HepG2 (cell line): ENCODE data around the gene PRDX2. TPM values are rescaled to one million over a fixed set of nuclear protein-coding genes. Genes with fewer than 3 reads are reported as not detected.

ENCODE experiments used
- AGO2 ChIP-seq: fragments of 200-400 bp; formaldehyde crosslinking; optimal IDR thresholded peaks from 2 replicates; pipeline ENCODE3; 2017; ENCODE audit warnings: mild to moderate bottlenecking, low read depth, low read length, moderate library complexity
- ATF7 ChIP-seq, 2 experiments: fragments of 450-650 bp in 1 of 2; sonication (generic) in 1 of 2; formaldehyde crosslinking in 1 of 2; IDR thresholded peaks; 2 replicates each; pipeline versions ENCODE4 v1.4.0 to v1.6.1; 2016 to 2020; ENCODE audit warnings: antibody characterized with exemption in 1 of 2, mild to moderate bottlenecking in 1 of 2, missing genetic modification reagents in 1 of 2
- ATF7-NPFF ChIP-seq: sonication (generic); formaldehyde crosslinking; IDR thresholded peaks from 2 replicates; pipeline ENCODE4 v1.8.1; 2023; ENCODE audit warnings: mild to moderate bottlenecking, low read depth, missing genetic modification reagents, moderate library complexity
- BORCS8-MEF2B ChIP-seq: sonication (generic); formaldehyde crosslinking; IDR thresholded peaks from 2 replicates; pipeline ENCODE4 v1.8.0; 2022; ENCODE audit warnings: mild to moderate bottlenecking, missing genetic modification reagents
- CBFB ChIP-seq: sonication (generic); formaldehyde crosslinking; IDR thresholded peaks from 2 replicates; pipeline ENCODE4 v1.4.0; 2020; ENCODE audit warnings: missing genetic modification reagents
- CHCHD3 ChIP-seq: sonication (generic); formaldehyde crosslinking; IDR thresholded peaks from 2 replicates; pipeline ENCODE4 v1.8.0; 2022; ENCODE audit warnings: mild to moderate bottlenecking, missing genetic modification reagents, moderate library complexity
- JARID2 ChIP-seq: sonication (generic); formaldehyde crosslinking; IDR thresholded peaks from 2 replicates; pipeline ENCODE4 v1.8.1; 2023; ENCODE audit warnings: missing genetic modification reagents, inconsistent platforms; ENCODE audit not compliant: insufficient replicate concordance
- KAT8 ChIP-seq: IDR thresholded peaks from 2 replicates; pipeline ENCODE4 v1.6.1; 2016; ENCODE audit warnings: missing genetic modification reagents, missing compliant biosample characterization
- LBX2 ChIP-seq: sonication (generic); formaldehyde crosslinking; IDR thresholded peaks from 2 replicates; pipeline ENCODE4 v1.5.0; 2020; ENCODE audit warnings: missing genetic modification reagents, mild to moderate bottlenecking, borderline replicate concordance
- MED8 ChIP-seq: sonication (generic); formaldehyde crosslinking; IDR thresholded peaks from 2 replicates; pipeline ENCODE4 v1.8.1; 2023; ENCODE audit warnings: mild to moderate bottlenecking, missing genetic modification reagents; ENCODE audit not compliant: insufficient replicate concordance
- MEF2D ChIP-seq: sonication (generic); formaldehyde crosslinking; IDR thresholded peaks from 2 replicates; pipeline ENCODE4 v1.5.1; 2020; ENCODE audit warnings: mild to moderate bottlenecking, missing genetic modification reagents
- SATB2 ChIP-seq: sonication (generic); formaldehyde crosslinking; IDR thresholded peaks from 2 replicates; pipeline ENCODE4 v1.5.0; 2020; ENCODE audit warnings: missing genetic modification reagents
- SIN3A ChIP-seq: IDR thresholded peaks from 2 replicates; pipeline ENCODE4 v1.6.1; 2011; ENCODE audit warnings: low read depth, mild to moderate bottlenecking, control low read depth, low read length, borderline replicate concordance
- SIX1 ChIP-seq: sonication (generic); formaldehyde crosslinking; IDR thresholded peaks from 2 replicates; pipeline ENCODE4 v1.4.0; 2020; ENCODE audit warnings: missing genetic modification reagents, borderline replicate concordance
- SPEN ChIP-seq: sonication (generic); formaldehyde crosslinking; IDR thresholded peaks from 2 replicates; pipeline ENCODE4 v1.5.1; 2020; ENCODE audit warnings: low read depth, mild to moderate bottlenecking, missing genetic modification reagents
- TFE3 ChIP-seq: IDR thresholded peaks from 2 replicates; pipeline ENCODE4 v1.6.1; 2016
- TMF1 ChIP-seq: sonication (generic); formaldehyde crosslinking; IDR thresholded peaks from 2 replicates; pipeline ENCODE4 v1.8.1; 2022; ENCODE audit warnings: low read depth, missing genetic modification reagents
- TOPORS ChIP-seq: sonication (generic); formaldehyde crosslinking; IDR thresholded peaks from 2 replicates; pipeline ENCODE4 v1.8.0; 2023; ENCODE audit warnings: mild to moderate bottlenecking, missing genetic modification reagents
- YEATS4 ChIP-seq: sonication (generic); formaldehyde crosslinking; IDR thresholded peaks from 2 replicates; pipeline ENCODE4 v1.4.0; 2020; ENCODE audit warnings: missing genetic modification reagents, borderline replicate concordance
- ZBTB42 ChIP-seq: sonication (generic); formaldehyde crosslinking; IDR thresholded peaks from 2 replicates; pipeline ENCODE4 v1.5.0; 2020; ENCODE audit warnings: mild to moderate bottlenecking, missing genetic modification reagents
- ZC3H13 ChIP-seq: sonication (generic); formaldehyde crosslinking; IDR thresholded peaks from 2 replicates; pipeline ENCODE4 v1.8.1; 2023; ENCODE audit warnings: mild to moderate bottlenecking, missing genetic modification reagents, moderate library complexity
- ZFP82 ChIP-seq: sonication (generic); formaldehyde crosslinking; IDR thresholded peaks from 2 replicates; pipeline ENCODE4 v1.5.1; 2020; ENCODE audit warnings: mild to moderate bottlenecking, missing genetic modification reagents, borderline replicate concordance
- ZNF143 ChIP-seq: sonication (generic); formaldehyde crosslinking; IDR thresholded peaks from 2 replicates; pipeline ENCODE4 v1.4.0; 2020; ENCODE audit warnings: missing genetic modification reagents
- ZNF30 ChIP-seq: sonication (generic); formaldehyde crosslinking; IDR thresholded peaks from 2 replicates; pipeline ENCODE4 v1.5.0; 2020; ENCODE audit warnings: mild to moderate bottlenecking, missing genetic modification reagents
- ZNF354B ChIP-seq: sonication (generic); formaldehyde crosslinking; IDR thresholded peaks from 2 replicates; pipeline ENCODE4 v1.8.0; 2022; ENCODE audit warnings: mild to moderate bottlenecking, missing genetic modification reagents
- ZNF556 ChIP-seq: sonication (generic); formaldehyde crosslinking; IDR thresholded peaks from 2 replicates; pipeline ENCODE4 v1.4.0; 2020; ENCODE audit warnings: mild to moderate bottlenecking, missing genetic modification reagents, borderline replicate concordance
- ZNF558 ChIP-seq: sonication (generic); formaldehyde crosslinking; IDR thresholded peaks from 2 replicates; pipeline ENCODE4 v1.9.0; 2022; ENCODE audit warnings: mild to moderate bottlenecking, missing genetic modification reagents, borderline replicate concordance
- polyA plus RNA-seq, 8 experiments: library from polyadenylated mRNA; depleted of rRNA in 3 of 8; stranded (reverse) in 7 of 8; unstranded in 1 of 8; fragments of >200 nt; fragmentation: Illumina TruSeq in 4 of 8; extraction: Trizol in 4 of 8; gene quantifications; 2 replicates each; pipeline versions ENCODE4 v1.2.1 to v1.2.3, GENCODE V29; 2011 to 2016; ENCODE audit warnings: low read depth in 4 of 8, missing spikeins in 1 of 8, mixed read lengths in 1 of 8; ENCODE audit not compliant: insufficient read depth in 1 of 8
- total RNA-seq, 5 experiments: library from RNA; depleted of rRNA; stranded (reverse); fragments of >200 nt; fragmentation: Illumina TruSeq; extraction: Trizol; gene quantifications; 2 replicates each; pipeline ENCODE4 v1.2.3, GENCODE V29; 2016; ENCODE audit warnings: low read depth in 1 of 5
- TF ChIP-seq, protein P1 (sequence below): sonication (generic); formaldehyde crosslinking; IDR thresholded peaks from 2 replicates; pipeline ENCODE4 v1.8.1; 2023; ENCODE audit warnings: missing genetic modification reagents, mild to moderate bottlenecking, borderline replicate concordance
- TF ChIP-seq, protein P2 (sequence below): sonication (generic); formaldehyde crosslinking; IDR thresholded peaks from 2 replicates; pipeline ENCODE4 v1.9.0; 2021; ENCODE audit warnings: missing genetic modification reagents, mild to moderate bottlenecking, borderline replicate concordance

The PRDX2 gene
- total and polyA plus RNA-seq, 2 of the 13 experiments (the other 11 are each of a cell fraction or from before 2014, with no cell fraction given): 218 to 381 TPM

GRCh38 chr19:12789904-12790619 lies 11.5 kb downstream of the PRDX2 start (continued):
- TF ChIP-seq AGO2: peak; percentile 50
- 0 out of 2 replicates have a peak, but pooled peaks have one; percentile 23 for TF ChIP-seq TFE3 (CRISPR knock-in tag)
- no peak for TF ChIP-seq TOPORS
- TF ChIP-seq ZNF30 (CRISPR knock-in tag): no peak
- TF ChIP-seq ZNF354B (CRISPR knock-in tag): no peak
- no peak for TF ChIP-seq JARID2 (CRISPR knock-in tag)
- 0 out of 2 replicates have a peak, but pooled peaks have one; percentile 25 for TF ChIP-seq CHCHD3 (CRISPR knock-in tag)
- TF ChIP-seq ZNF143 (CRISPR knock-in tag): no peak
- no peak for TF ChIP-seq BORCS8-MEF2B (CRISPR knock-in tag)
- TF ChIP-seq MEF2D: no peak
- peak; percentile 75 for TF ChIP-seq ATF7-NPFF (CRISPR knock-in tag)
- no peak for TF ChIP-seq ZNF556 (CRISPR knock-in tag)
- TF ChIP-seq, protein P1, sequence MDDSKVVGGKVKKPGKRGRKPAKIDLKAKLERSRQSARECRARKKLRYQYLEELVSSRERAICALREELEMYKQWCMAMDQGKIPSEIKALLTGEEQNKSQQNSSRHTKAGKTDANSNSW: no peak
- no peak for TF ChIP-seq SATB2 (CRISPR knock-in tag)
- TF ChIP-seq ZNF558 (CRISPR knock-in tag): no peak
- TF ChIP-seq ZC3H13 (CRISPR knock-in tag): peak; percentile 33; the same call in 1 of the 2 replicates
- TF ChIP-seq TMF1 (CRISPR knock-in tag): no peak
- no peak for TF ChIP-seq ZFP82 (CRISPR knock-in tag)
- peak; percentile 34; the same call in 1 of the 2 replicates for TF ChIP-seq ATF7 (IDR thresholded peaks at IDR 0.05)
- no peak for TF ChIP-seq ATF7 (CRISPR knock-in tag; IDR thresholded peaks at IDR 0.05)
- TF ChIP-seq MED8 (CRISPR knock-in tag): no peak
- no peak for TF ChIP-seq LBX2 (CRISPR knock-in tag)
- peak; percentile 3; the same call in 1 of the 2 replicates for TF ChIP-seq SIN3A
- TF ChIP-seq KAT8 (CRISPR knock-in tag): peak; percentile 61
- no peak for TF ChIP-seq ZBTB42 (CRISPR knock-in tag)
- TF ChIP-seq CBFB (CRISPR knock-in tag): no peak
- TF ChIP-seq, protein P2, sequence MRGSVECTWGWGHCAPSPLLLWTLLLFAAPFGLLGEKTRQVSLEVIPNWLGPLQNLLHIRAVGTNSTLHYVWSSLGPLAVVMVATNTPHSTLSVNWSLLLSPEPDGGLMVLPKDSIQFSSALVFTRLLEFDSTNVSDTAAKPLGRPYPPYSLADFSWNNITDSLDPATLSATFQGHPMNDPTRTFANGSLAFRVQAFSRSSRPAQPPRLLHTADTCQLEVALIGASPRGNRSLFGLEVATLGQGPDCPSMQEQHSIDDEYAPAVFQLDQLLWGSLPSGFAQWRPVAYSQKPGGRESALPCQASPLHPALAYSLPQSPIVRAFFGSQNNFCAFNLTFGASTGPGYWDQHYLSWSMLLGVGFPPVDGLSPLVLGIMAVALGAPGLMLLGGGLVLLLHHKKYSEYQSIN: no peak
- no peak for TF ChIP-seq SPEN
- no peak for TF ChIP-seq SIX1 (CRISPR knock-in tag)
- TF ChIP-seq YEATS4: no peak
